ENCODE results near the gene FN1.

FN1 gene

DNA sequence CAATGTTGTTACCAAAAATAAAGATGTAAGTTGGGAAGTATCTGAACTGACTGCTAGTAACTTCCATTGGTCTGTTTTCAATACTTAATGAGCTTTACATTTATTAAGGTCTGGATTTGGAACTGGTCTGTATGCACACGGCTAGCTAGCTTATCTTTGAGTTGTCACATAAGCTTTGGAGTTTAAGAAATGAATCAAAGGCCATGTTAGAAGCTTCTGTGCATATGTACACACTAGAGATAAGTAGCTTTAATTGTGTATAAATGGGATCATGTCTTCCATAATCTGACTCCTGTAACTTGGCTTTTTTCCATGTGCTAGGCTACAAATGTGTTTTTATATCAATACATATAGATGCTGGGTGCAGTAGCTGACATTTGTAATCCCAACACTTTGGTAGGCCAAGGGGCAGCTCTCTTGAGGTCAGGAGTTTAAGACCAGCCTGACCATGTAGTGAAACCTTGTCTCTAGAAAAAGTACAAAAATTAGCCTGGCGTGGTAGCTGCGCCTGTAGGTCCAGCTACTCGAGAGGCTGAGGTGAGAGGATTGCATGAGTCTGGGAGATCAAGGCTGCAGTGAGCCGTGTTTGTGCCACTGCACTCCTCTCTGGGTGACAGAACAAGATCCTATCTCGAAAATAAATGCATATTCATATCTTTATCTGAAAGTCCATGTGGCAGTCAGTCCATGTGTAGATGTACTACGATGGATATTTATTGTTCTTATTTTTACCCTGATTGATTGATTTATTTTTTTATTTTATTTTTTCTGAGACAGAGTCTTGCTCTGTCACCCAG lies 96.8 kb downstream of the FN1 start:
- no peaks in the 10 kb centered on the region for H3K4me1 ChIP-seq (ENCODE audit: low read length)
- no peak overlapping the region for H3K4me3 ChIP-seq (ENCODE audit: low read length)
- H3K27me3 ChIP-seq (replicated peaks; ENCODE audit: insufficient read depth, low read length): no peaks in the 10 kb centered on the region
- no peaks in the 10 kb centered on the region for H3K9me2 ChIP-seq (replicated peaks; ENCODE audit: insufficient read depth, low read length)
- TF ChIP-seq EZH2phosphoT487 (IDR thresholded peaks at IDR 0.05; ENCODE audit: low read length): no peak
- no peak overlapping the region for H3K9ac ChIP-seq (ENCODE audit: low read length)
- DNase-seq: no peak
- no peak overlapping the region for H3K4me2 ChIP-seq (ENCODE audit: low read depth, low read length)
- H2AFZ ChIP-seq (ENCODE audit: low read length): no peak overlapping the region
- H3K79me2 ChIP-seq (ENCODE audit: low read length): peaks cover 27% of the 10 kb centered on the region
- no peaks in the 10 kb centered on the region for H3F3A ChIP-seq (ENCODE audit: insufficient read depth, low read length)
- peaks cover 25% of the 10 kb centered on the region for H3K36me3 ChIP-seq (replicated peaks; ENCODE audit: insufficient read depth, low read length)
- no peak overlapping the region for H3K27ac ChIP-seq (ENCODE audit: low read length)
- no peaks in the 10 kb centered on the region for H4K20me1 ChIP-seq (ENCODE audit: insufficient read depth, low read length)
- H3K9me3 ChIP-seq (replicated peaks; ENCODE audit: insufficient read depth, low read length): no peaks in the 10 kb centered on the region

DNA sequence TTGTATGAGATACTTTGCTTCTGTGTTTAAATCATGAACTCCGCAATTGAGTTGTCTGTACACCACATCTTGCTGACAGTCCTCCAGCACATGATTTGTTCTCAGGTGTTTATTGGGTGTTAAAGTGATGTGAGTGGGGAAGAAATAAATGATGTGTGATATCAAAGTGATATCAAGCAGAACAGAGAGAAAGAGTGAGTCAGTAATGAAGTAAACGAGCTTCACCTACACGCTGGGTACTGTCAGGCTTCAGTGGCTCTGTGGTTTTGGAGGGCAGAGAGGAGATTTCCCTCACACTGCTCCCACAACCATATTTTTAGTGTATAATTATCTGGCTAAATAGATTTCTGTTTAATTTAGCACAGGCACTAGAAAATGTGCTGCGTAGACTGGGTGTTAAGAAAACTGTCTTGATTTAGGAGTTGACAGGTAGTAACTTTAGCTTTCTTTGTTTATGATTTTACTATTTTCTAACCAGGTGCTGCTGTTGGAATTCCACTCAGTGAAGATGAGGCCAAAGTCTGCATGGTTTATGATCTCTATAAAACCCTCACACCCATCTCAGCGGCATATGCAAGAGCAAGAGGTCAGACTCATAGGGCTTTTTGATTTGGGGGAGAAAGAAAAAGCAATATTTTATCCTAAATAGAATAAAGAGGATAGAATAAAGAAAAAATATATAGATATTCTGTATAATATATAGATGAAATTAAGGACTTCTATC lies 102.8 kb downstream of the FN1 start:
- H3K9ac ChIP-seq (ENCODE audit: low read length): no peak overlapping the region
- H3K27ac ChIP-seq (ENCODE audit: low read length): no peak overlapping the region
- H3K4me3 ChIP-seq (ENCODE audit: low read length): no peak overlapping the region
- H3K27me3 ChIP-seq (replicated peaks; ENCODE audit: insufficient read depth, low read length): no peaks in the 10 kb centered on the region
- H3F3A ChIP-seq (ENCODE audit: insufficient read depth, low read length): no peaks in the 10 kb centered on the region
- no peaks in the 10 kb centered on the region for H3K4me1 ChIP-seq (ENCODE audit: low read length)
- no peak overlapping the region for H2AFZ ChIP-seq (ENCODE audit: low read length)
- TF ChIP-seq, protein P1, sequence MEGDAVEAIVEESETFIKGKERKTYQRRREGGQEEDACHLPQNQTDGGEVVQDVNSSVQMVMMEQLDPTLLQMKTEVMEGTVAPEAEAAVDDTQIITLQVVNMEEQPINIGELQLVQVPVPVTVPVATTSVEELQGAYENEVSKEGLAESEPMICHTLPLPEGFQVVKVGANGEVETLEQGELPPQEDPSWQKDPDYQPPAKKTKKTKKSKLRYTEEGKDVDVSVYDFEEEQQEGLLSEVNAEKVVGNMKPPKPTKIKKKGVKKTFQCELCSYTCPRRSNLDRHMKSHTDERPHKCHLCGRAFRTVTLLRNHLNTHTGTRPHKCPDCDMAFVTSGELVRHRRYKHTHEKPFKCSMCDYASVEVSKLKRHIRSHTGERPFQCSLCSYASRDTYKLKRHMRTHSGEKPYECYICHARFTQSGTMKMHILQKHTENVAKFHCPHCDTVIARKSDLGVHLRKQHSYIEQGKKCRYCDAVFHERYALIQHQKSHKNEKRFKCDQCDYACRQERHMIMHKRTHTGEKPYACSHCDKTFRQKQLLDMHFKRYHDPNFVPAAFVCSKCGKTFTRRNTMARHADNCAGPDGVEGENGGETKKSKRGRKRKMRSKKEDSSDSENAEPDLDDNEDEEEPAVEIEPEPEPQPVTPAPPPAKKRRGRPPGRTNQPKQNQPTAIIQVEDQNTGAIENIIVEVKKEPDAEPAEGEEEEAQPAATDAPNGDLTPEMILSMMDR (IDR thresholded peaks at IDR 0.05; ENCODE audit: low read length): no peak
- TF ChIP-seq EZH2phosphoT487 (IDR thresholded peaks at IDR 0.05; ENCODE audit: low read length) (no peak), EZH2 (optimal IDR thresholded peaks at IDR 0.05; ENCODE audit: low read depth, low read length) (no peak)
- no peak for DNase-seq
- no peaks in the 10 kb centered on the region for H3K9me3 ChIP-seq (replicated peaks; ENCODE audit: insufficient read depth, low read length)
- peaks cover 45% of the 10 kb centered on the region for H3K79me2 ChIP-seq (ENCODE audit: low read length)
- H3K36me3 ChIP-seq (replicated peaks; ENCODE audit: insufficient read depth, low read length): peaks cover 18% of the 10 kb centered on the region
- H4K20me1 ChIP-seq (ENCODE audit: insufficient read depth, low read length): no peaks in the 10 kb centered on the region
- H3K9me2 ChIP-seq (replicated peaks; ENCODE audit: insufficient read depth, low read length): no peaks in the 10 kb centered on the region
- H3K4me2 ChIP-seq (ENCODE audit: low read depth, low read length): no peak overlapping the region

DNA sequence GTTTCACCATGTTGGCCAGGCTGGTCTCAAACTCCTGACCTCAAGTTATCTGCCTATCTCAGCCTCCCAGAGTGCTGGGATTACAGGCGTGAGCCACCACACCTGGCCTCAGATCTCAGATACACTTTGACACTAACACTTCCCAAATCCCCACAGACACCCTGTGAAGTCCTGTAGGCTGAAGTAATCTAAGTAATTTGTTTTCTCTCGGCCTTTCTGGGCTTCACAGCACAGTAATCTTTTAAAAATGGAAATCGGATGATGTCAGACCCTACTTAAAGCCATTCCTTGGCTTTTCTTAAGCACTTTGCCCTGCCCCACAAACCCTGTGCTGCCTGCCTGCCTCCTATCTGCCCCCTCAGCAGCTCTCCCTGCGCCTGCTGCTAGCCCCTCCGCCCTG lies 107.8 kb downstream of the FN1 start:
- no peaks in the 10 kb centered on the region for H3K4me1 ChIP-seq (ENCODE audit: low read length)

More for the DNA sequence above, 107.8 kb downstream of the FN1 start:
- Histone ChIP-seq H3K4me3 (ENCODE audit: low read length) (no peak overlapping the region), H3K9me3 (replicated peaks; ENCODE audit: insufficient read depth, low read length) (no peaks in the 10 kb centered on the region), H4K20me1 (ENCODE audit: insufficient read depth, low read length) (0 out of 2 replicates have a peak, but pooled peaks cover 3% of the 10 kb centered on the region), H3K9me2 (replicated peaks; ENCODE audit: insufficient read depth, low read length) (no peaks in the 10 kb centered on the region), H3F3A (ENCODE audit: insufficient read depth, low read length) (no peaks in the 10 kb centered on the region), H3K27ac (ENCODE audit: low read length) (no peak overlapping the region), H2AFZ (ENCODE audit: low read length) (no peak overlapping the region), H3K4me2 (ENCODE audit: low read depth, low read length) (no peak overlapping the region), H3K36me3 (replicated peaks; ENCODE audit: insufficient read depth, low read length) (peaks cover 6% of the 10 kb centered on the region; the same call in 1 of the 2 replicates), H3K27me3 (replicated peaks; ENCODE audit: insufficient read depth, low read length) (no peaks in the 10 kb centered on the region), H3K79me2 (ENCODE audit: low read length) (peaks cover 84% of the 10 kb centered on the region), H3K9ac (ENCODE audit: low read length) (no peak overlapping the region)
- TF ChIP-seq EZH2phosphoT487 (IDR thresholded peaks at IDR 0.05; ENCODE audit: low read length) (no peak), EZH2 (optimal IDR thresholded peaks at IDR 0.05; ENCODE audit: low read depth, low read length) (no peak)
- TF ChIP-seq, protein P1 (IDR thresholded peaks at IDR 0.05; ENCODE audit: low read length): no peak
- DNase-seq: no peak
